Urothelium cell line (cell line): Measurements from ENCODE around the gene CDC45.
"Not testable (repeated sequence)": the region's sequence is repeated elsewhere in the genome, so short reads cannot be mapped to it uniquely, and the experiment has no call there.

Source experiments
- DNase-seq: peaks from one replicate; pipeline ENCODE4 v3.0.0; 2011; ENCODE audit warnings: low spot score, mixed read lengths
- FAIRE-seq: peaks from 2 replicates; lab custom pipeline; 2011; peaks lifted over from hg19 to GRCh38; lab: Jason Lieb, UNC

Gene CDC45

GRCh38 chr22:19525116-19525660 is 45.5 kb downstream of the CDC45 start:
- FAIRE-seq (no peak), DNase-seq (peak; percentile 8)

- FAIRE-seq (no peak), DNase-seq (peak; percentile 5)
Observed at GRCh38 chr22:19525666-19526065, 45.9 kb downstream of the CDC45 start.

- DNase-seq (no peak), FAIRE-seq (peak; percentile 70)
Observed at GRCh38 chr22:19526076-19526701, 46.5 kb downstream of the CDC45 start.

- FAIRE-seq (no peak), DNase-seq (no peak)
Observed at GRCh38 chr22:19526702-19527111, 47.0 kb downstream of the CDC45 start.

- FAIRE-seq (no peak), DNase-seq (no peak)
Observed at GRCh38 chr22:19527321-19527721, 47.6 kb downstream of the CDC45 start.

- DNase-seq (peak; percentile 33), FAIRE-seq (no peak)
Observed at GRCh38 chr22:19527861-19528417, 48.2 kb downstream of the CDC45 start.

- DNase-seq (no peak), FAIRE-seq (no peak)
Observed at GRCh38 chr22:19529811-19530210, 50.1 kb downstream of the CDC45 start.

GRCh38 chr22:19530751-19531150 is 51.0 kb downstream of the CDC45 start:
- FAIRE-seq (no peak), DNase-seq (no peak)

GRCh38 chr22:19531327-19531726 is 51.6 kb downstream of the CDC45 start:
- DNase-seq, FAIRE-seq: not testable (repeated sequence)

- DNase-seq (no peak), FAIRE-seq (no peak)
Observed at GRCh38 chr22:19533049-19533626, 53.4 kb downstream of the CDC45 start.

GRCh38 chr22:19533857-19534256 is 54.1 kb downstream of the CDC45 start:
- no peak for FAIRE-seq
- DNase-seq, result no peak

- no peak for FAIRE-seq
- no peak for DNase-seq
Observed at GRCh38 chr22:19535001-19535400, 55.3 kb downstream of the CDC45 start.

- DNase-seq (no peak), FAIRE-seq (no peak)
Observed at GRCh38 chr22:19536564-19536963, 56.8 kb downstream of the CDC45 start.

- DNase-seq (no peak), FAIRE-seq (no peak)
Observed at GRCh38 chr22:19537941-19538488, 58.3 kb downstream of the CDC45 start.

- DNase-seq, result no peak
- FAIRE-seq, result no peak
Observed at GRCh38 chr22:19540394-19540793, 60.7 kb downstream of the CDC45 start.

- FAIRE-seq (peak; percentile 74), DNase-seq (peak; percentile 4)
Observed at GRCh38 chr22:19543970-19544708, 64.4 kb downstream of the CDC45 start.

- DNase-seq (no peak), FAIRE-seq (no peak)
Observed at GRCh38 chr22:19545935-19546207, 66.2 kb downstream of the CDC45 start.

GRCh38 chr22:19546680-19547079 is 67.0 kb downstream of the CDC45 start:
- FAIRE-seq, result no peak
- no peak for DNase-seq

GRCh38 chr22:19547620-19548019 is 67.9 kb downstream of the CDC45 start:
- FAIRE-seq (no peak), DNase-seq (no peak)

- DNase-seq, FAIRE-seq: not testable (repeated sequence)
Observed at GRCh38 chr22:19548427-19548826, 68.7 kb downstream of the CDC45 start.

GRCh38 chr22:19548964-19549363 is 69.2 kb downstream of the CDC45 start:
- DNase-seq (no peak), FAIRE-seq (no peak)
